Sigmoid colon (tissue), 7 donors: ENCODE results near the gene PLOD1. TPM values are rescaled to one million over a fixed set of nuclear protein-coding genes. Genes with fewer than 3 reads are reported as not detected.
"Not testable (repeated sequence)": the region's sequence is repeated elsewhere in the genome, so short reads cannot be mapped to it uniquely, and the experiment has no call there.

ENCODE experiments used
- DNase-seq: peaks from one replicate; pipeline ENCODE4 v3.0.0-alpha.2; 2019
- H3K27ac ChIP-seq, 4 donors: fragments of 200-600 bp; sonication (generic); one replicate each; pipeline ENCODE4 v1.5.1; 2016 to 2019; ENCODE audit warnings: mild to moderate bottlenecking in 1 of 4
- H3K27me3 ChIP-seq, 3 donors: fragments of 200-600 bp; sonication (generic); one replicate each; pipeline ENCODE4 v1.5.1; 2019; ENCODE audit warnings: mild to moderate bottlenecking in 1 of 3
- H3K36me3 ChIP-seq, 4 donors: fragments of 200-600 bp; sonication (generic); one replicate each; pipeline ENCODE4 v1.5.1; 2016 to 2019
- H3K4me1 ChIP-seq, 4 donors: fragments of 200-600 bp; sonication (generic); one replicate each; pipeline ENCODE4 v1.5.1; 2017 to 2019
- H3K4me3 ChIP-seq, 4 donors: fragments of 200-600 bp; sonication (generic); one replicate each; pipeline ENCODE4 v1.5.1; 2017 to 2019; ENCODE audit warnings: mild to moderate bottlenecking in 2 of 4, moderate library complexity in 1 of 4
- H3K9me3 ChIP-seq, 4 donors: fragments of 200-600 bp in 3 of 4; sonication (generic) in 3 of 4; one replicate each; pipeline versions ENCODE4 v1.5.1 to v1.6.1; 2013 to 2019
- CTCF ChIP-seq, 4 experiments: fragments of 450-650 bp in 3 of 4; fragments of 200-600 bp in 1 of 4; IDR thresholded peaks; one replicate each; pipeline ENCODE4 v1.5.1; 2016 to 2019; ENCODE audit warnings: antibody characterized with exemption in 4 of 4, mild to moderate bottlenecking in 3 of 4, moderate library complexity in 2 of 4
- EP300 ChIP-seq, 4 donors: sonication (generic); formaldehyde crosslinking; IDR thresholded peaks; one replicate each; pipeline ENCODE4 v1.6.1; 2017; ENCODE audit warnings: antibody characterized with exemption in 4 of 4
- POLR2A ChIP-seq, 2 donors: fragments of 450-650 bp; IDR thresholded peaks; one replicate each; pipeline ENCODE4 v1.6.1; 2016; ENCODE audit warnings: antibody characterized with exemption in 2 of 2, mild to moderate bottlenecking in 2 of 2, moderate library complexity in 2 of 2
- POLR2AphosphoS5 ChIP-seq, 4 donors: sonication (generic); formaldehyde crosslinking; IDR thresholded peaks; one replicate each; pipeline ENCODE4 v1.6.1; 2017; ENCODE audit warnings: antibody characterized with exemption in 4 of 4
- WGBS, 2 donors: extraction: QIAGEN DNeasy Blood & Tissue Kit; methylation state at CpG; one replicate each; pipeline ENCODE4 v1.1.7; 2013; 5-methylcytosine and 5-hydroxymethylcytosine counted together
- intact Hi-C: fragments of 100-400 bp; cut with DNase I; formaldehyde crosslinking; loops from one replicate; pipeline ENCODE4 v1.15.1; 2023
- polyA plus RNA-seq, 3 donors: library from polyadenylated mRNA; stranded (reverse); fragments of 200-250 nt; gene quantifications; one replicate each; pipeline ENCODE4 v1.2.3, GENCODE V29; 2013
- total RNA-seq, 4 donors: library from RNA; depleted of rRNA; stranded (reverse); fragments of >200 nt; gene quantifications; one replicate each; pipeline ENCODE4 v1.1.0, GENCODE V29; 2016
- donor health status: healthy with polysubstance abuse.
- donor health status: Bipolar disorder and iron deficiency.
- donor health status: healthy.

PLOD1 gene
- total and polyA plus RNA-seq, 7 donors: 5.4 to 76.2 (median 41.1) TPM

GRCh38 chr1:11898831-11899467 is 35.6 kb upstream of the PLOD1 start:
- intact Hi-C loops: no loop called here
- 22 to 28% methylated on average over 26 of the region's 26 CpGs for WGBS, 2 donors
- Histone ChIP-seq H3K36me3 (no peaks in the 10 kb centered on the region), H3K27ac (no peak overlapping the region), H3K27me3 (peaks cover 16 to 55% (median 33%) of the 10 kb centered on the region in 3 donors), H3K4me1 (no peaks in the 10 kb centered on the region), H3K9me3 (no peaks in the 10 kb centered on the region), H3K4me3 (no peak overlapping the region)
- DNase-seq: no peak
- TF ChIP-seq POLR2A (IDR thresholded peaks at IDR 0.05) (no peak), CTCF (IDR thresholded peaks at IDR 0.05) (no peak), EP300 (IDR thresholded peaks at IDR 0.05) (no peak), POLR2AphosphoS5 (IDR thresholded peaks at IDR 0.05) (no peak)

- H3K36me3 ChIP-seq, intact Hi-C loops, H3K4me1 ChIP-seq, DNase-seq, H3K4me3 ChIP-seq, H3K27ac ChIP-seq, H3K9me3 ChIP-seq: not testable (repeated sequence)
- peaks cover 16 to 37% (median 24%) of the 10 kb centered on the region in 3 donors for H3K27me3 ChIP-seq
- WGBS, 2 donors: 43 to 71% methylated on average over 9 of the region's 9 CpGs
Measured at GRCh38 chr1:11901446-11901845, 33.1 kb upstream of the PLOD1 start.

GRCh38 chr1:11903210-11903609 is 31.3 kb upstream of the PLOD1 start:
- TF ChIP-seq POLR2AphosphoS5 (IDR thresholded peaks at IDR 0.05) (no peak), POLR2A (IDR thresholded peaks at IDR 0.05) (no peak), EP300 (IDR thresholded peaks at IDR 0.05) (no peak), CTCF (IDR thresholded peaks at IDR 0.05) (no peak)
- no peak for DNase-seq
- Histone ChIP-seq H3K4me1 (peaks cover 0 to under 1% (median 0%) of the 10 kb centered on the region in 4 donors), H3K27me3 (peaks cover 13 to 22% (median 15%) of the 10 kb centered on the region in 3 donors), H3K4me3 (no peak overlapping the region), H3K36me3 (no peaks in the 10 kb centered on the region), H3K9me3 (no peaks in the 10 kb centered on the region), H3K27ac (no peak overlapping the region)
- 96 to 98% methylated on average over 1 of the region's 1 CpG for WGBS, 2 donors
- intact Hi-C loops: no loop called here

- H3K9me3 ChIP-seq, H3K4me3 ChIP-seq, DNase-seq, intact Hi-C loops, H3K4me1 ChIP-seq, H3K27ac ChIP-seq, H3K36me3 ChIP-seq: not testable (repeated sequence)
- 90 to 95% methylated on average over 5 of the region's 5 CpGs for WGBS, 2 donors
- H3K27me3 ChIP-seq: peaks cover 3 to 13% (median 6%) of the 10 kb centered on the region in 3 donors
Measured at GRCh38 chr1:11904156-11904555, 30.4 kb upstream of the PLOD1 start.

- Histone ChIP-seq H3K27me3 (peaks cover 0 to 5% (median 0%) of the 10 kb centered on the region in 3 donors), H3K4me1 (peaks cover 0 to 7% (median 0%) of the 10 kb centered on the region in 4 donors), H3K27ac (no peak overlapping the region), H3K9me3 (no peaks in the 10 kb centered on the region), H3K36me3 (no peaks in the 10 kb centered on the region), H3K4me3 (no peak overlapping the region)
- no peak for DNase-seq
- intact Hi-C loops: loop anchor here (5.0 kb wide), 2 partner anchors 68 to 253 kb away; partner anchors contain the start of genes FBXO2 and FBXO44
- 95 to 97% methylated on average over 5 of the region's 5 CpGs for WGBS, 2 donors
- TF ChIP-seq POLR2A (IDR thresholded peaks at IDR 0.05): no peak
- TF ChIP-seq EP300 (IDR thresholded peaks at IDR 0.05): no peak
- no peak for TF ChIP-seq CTCF (IDR thresholded peaks at IDR 0.05)
- TF ChIP-seq POLR2AphosphoS5 (IDR thresholded peaks at IDR 0.05): no peak
Measured at GRCh38 chr1:11904978-11905377, 29.5 kb upstream of the PLOD1 start.

GRCh38 chr1:11906870-11907269 is 27.6 kb upstream of the PLOD1 start:
- intact Hi-C loops: loop anchor here (5.0 kb wide), 2 partner anchors 70 to 255 kb away; partner anchors contain the start of genes FBXO2 and FBXO44
- TF ChIP-seq CTCF (IDR thresholded peaks at IDR 0.05) (no peak), POLR2A (IDR thresholded peaks at IDR 0.05) (no peak), EP300 (IDR thresholded peaks at IDR 0.05) (no peak), POLR2AphosphoS5 (IDR thresholded peaks at IDR 0.05) (no peak)
- no peak overlapping the region for H3K4me3 ChIP-seq
- H3K4me1 ChIP-seq: peaks cover 0 to 7% (median 0%) of the 10 kb centered on the region in 4 donors
- DNase-seq: no peak
- WGBS, 2 donors: 80 to 82% methylated on average over 10 of the region's 10 CpGs
- no peak overlapping the region for H3K27ac ChIP-seq
- no peaks in the 10 kb centered on the region for H3K9me3 ChIP-seq
- H3K36me3 ChIP-seq: no peaks in the 10 kb centered on the region
- H3K27me3 ChIP-seq: no peaks in the 10 kb centered on the region
